ENCODE data around the gene ABHD17C. TPM values are rescaled to one million over a fixed set of nuclear protein-coding genes. Genes with fewer than 3 reads are reported as not detected.
A peak's percentile ranks its signal among the peaks of the same experiment; 100 is the strongest.

The ABHD17C gene
- total RNA-seq, 1 experiment from 2014 or later: 16.3 TPM

GRCh38 chr15:80804970-80805495 lies 109.9 kb downstream of the ABHD17C start:
- Histone ChIP-seq H3K36me3 (ENCODE audit: control insufficient read depth, insufficient read depth, low read length) (no peaks in the 10 kb centered on the region), H3K4me1 (ENCODE audit: control insufficient read depth, insufficient read depth, low read length) (no peaks in the 10 kb centered on the region), H3K27ac (ENCODE audit: low read length) (no peak overlapping the region), H3K9me3 (ENCODE audit: control insufficient read depth, insufficient read depth, low read depth, low read length) (no peaks in the 10 kb centered on the region), H3K4me3 (ENCODE audit: low read depth in 2 of 2, low read length in 2 of 2) (no peak overlapping the region), H3K27me3 (ENCODE audit: control insufficient read depth, insufficient read depth, low read length) (peaks cover 10% of the 10 kb centered on the region)
- intact Hi-C loops (cut with micrococcal nuclease; ENCODE audit: unreplicated experiment) (no loop called here), in situ Hi-C loops (cut with HindIII; ENCODE audit: low pct_unique_long_range_greater_than_20kb, low sequenced_read_pairs) (no loop called here)
- POLR2A ChIA-PET: no interaction called here
- TF ChIP-seq, protein P1, sequence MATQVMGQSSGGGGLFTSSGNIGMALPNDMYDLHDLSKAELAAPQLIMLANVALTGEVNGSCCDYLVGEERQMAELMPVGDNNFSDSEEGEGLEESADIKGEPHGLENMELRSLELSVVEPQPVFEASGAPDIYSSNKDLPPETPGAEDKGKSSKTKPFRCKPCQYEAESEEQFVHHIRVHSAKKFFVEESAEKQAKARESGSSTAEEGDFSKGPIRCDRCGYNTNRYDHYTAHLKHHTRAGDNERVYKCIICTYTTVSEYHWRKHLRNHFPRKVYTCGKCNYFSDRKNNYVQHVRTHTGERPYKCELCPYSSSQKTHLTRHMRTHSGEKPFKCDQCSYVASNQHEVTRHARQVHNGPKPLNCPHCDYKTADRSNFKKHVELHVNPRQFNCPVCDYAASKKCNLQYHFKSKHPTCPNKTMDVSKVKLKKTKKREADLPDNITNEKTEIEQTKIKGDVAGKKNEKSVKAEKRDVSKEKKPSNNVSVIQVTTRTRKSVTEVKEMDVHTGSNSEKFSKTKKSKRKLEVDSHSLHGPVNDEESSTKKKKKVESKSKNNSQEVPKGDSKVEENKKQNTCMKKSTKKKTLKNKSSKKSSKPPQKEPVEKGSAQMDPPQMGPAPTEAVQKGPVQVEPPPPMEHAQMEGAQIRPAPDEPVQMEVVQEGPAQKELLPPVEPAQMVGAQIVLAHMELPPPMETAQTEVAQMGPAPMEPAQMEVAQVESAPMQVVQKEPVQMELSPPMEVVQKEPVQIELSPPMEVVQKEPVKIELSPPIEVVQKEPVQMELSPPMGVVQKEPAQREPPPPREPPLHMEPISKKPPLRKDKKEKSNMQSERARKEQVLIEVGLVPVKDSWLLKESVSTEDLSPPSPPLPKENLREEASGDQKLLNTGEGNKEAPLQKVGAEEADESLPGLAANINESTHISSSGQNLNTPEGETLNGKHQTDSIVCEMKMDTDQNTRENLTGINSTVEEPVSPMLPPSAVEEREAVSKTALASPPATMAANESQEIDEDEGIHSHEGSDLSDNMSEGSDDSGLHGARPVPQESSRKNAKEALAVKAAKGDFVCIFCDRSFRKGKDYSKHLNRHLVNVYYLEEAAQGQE (IDR thresholded peaks at IDR 0.05; ENCODE audit: insufficient read depth in 1 of 2, low read depth in 2 of 2, low read length in 1 of 2): no peak
- 0 out of 2 replicates have a peak, but pooled peaks have one; percentile 35 for TF ChIP-seq TCF7L2 (IDR thresholded peaks at IDR 0.05; ENCODE audit: low read depth, low read length)
- TF ChIP-seq SIN3A (IDR thresholded peaks at IDR 0.05; ENCODE audit: borderline replicate concordance, insufficient read depth, low read depth, low read length): no peak
- TF ChIP-seq CTCF (IDR thresholded peaks at IDR 0.05): no peak
- no peak for TF ChIP-seq POLR2AphosphoS5 (IDR thresholded peaks at IDR 0.05; ENCODE audit: low read depth, low read length)
- BruUV-seq (replicated peaks): no TSS peak
- ATAC-seq (peak; percentile 72), DNase-seq (ENCODE audit: low read depth, low spot score) (no peak)
- CTCF ChIA-PET: no interaction called here

Other genes starting within 250 kb of the ABHD17C start
- gene CEMIP, start 84.1 kb downstream of the ABHD17C start, total RNA-seq (2021; ENCODE audit: unreplicated experiment): 0.46 TPM